HCT116 (cell line): ENCODE results near the gene RGL4. TPM values are rescaled to one million over a fixed set of nuclear protein-coding genes. Genes with fewer than 3 reads are reported as not detected.

ENCODE experiments used
- ATAC-seq: fragments of 200-7000 bp; cut with Tn5 transposase; 2 replicates; pipeline ENCODE4 v1.9.1; 2020; ENCODE audit warnings: mild to moderate bottlenecking, moderate library complexity
- BruUV-seq: library from RNA; stranded (reverse); fragments of 400-500 nt; replicated peaks from 2 replicates; lab custom pipeline; 2021; lab: Mats Ljungman, UMichigan
- CTCF ChIA-PET: fragments of 300-600 bp; sonication (Branson Sonifier 250); formaldehyde crosslinking; loops from one replicate; lab custom pipeline; 2021; ENCODE audit warnings: antibody characterized with exemption; lab: Charles Lee
- POLR2A ChIA-PET: fragments of 300-600, 350-600 bp; sonication (Branson Sonifier 250); formaldehyde crosslinking; loops from one replicate; lab custom pipeline; 2021; ENCODE audit warnings: antibody characterized with exemption; lab: Charles Lee
- RAD21 ChIA-PET, 2 experiments: fragments of 300-600 bp; sonication (Branson Sonifier 250); formaldehyde crosslinking; loops; one replicate each; lab custom pipeline; 2023; ENCODE audit warnings: low total read pairs in 2 of 2; ENCODE audit not compliant: uncharacterized antibody in 2 of 2, unreplicated experiment in 2 of 2, low non-redundant PET in 1 of 2; lab: Charles Lee
- DNase-seq: peaks from one replicate; pipeline ENCODE4 v3.0.0-alpha.2; 2010; ENCODE audit warnings: low read depth, low spot score
- H2AFZ ChIP-seq: fragments of 200-600 bp; shearing (Covaris generic), sonication (generic); 2 replicates; pipeline ENCODE4 v1.6.1; 2017; ENCODE audit warnings: low read depth, mixed run types, mixed read lengths, antibody characterized with exemption, low read length; ENCODE audit not compliant: poor library complexity, severe bottlenecking
- H3K27ac ChIP-seq: 2 replicates; pipeline ENCODE4 v1.5.1; 2012; ENCODE audit warnings: low read depth, low read length
- H3K27me3 ChIP-seq: fragments of 200-600 bp; sonication (generic); 2 replicates; pipeline ENCODE4 v1.6.1; 2016; ENCODE audit warnings: mixed run types, low read length, mixed read lengths; ENCODE audit not compliant: insufficient read depth
- H3K36me3 ChIP-seq, 2 experiments: fragments of 200-500 bp in 1 of 2; fragments of 200-600 bp in 1 of 2; sonication (Bioruptor generic) in 1 of 2; sonication (generic) in 1 of 2; 2 replicates each; pipeline versions ENCODE4 v1.5.1 to v1.6.1; 2014 to 2016; ENCODE audit warnings: low read length in 2 of 2, inconsistent platforms in 1 of 2, mixed read lengths in 1 of 2, mixed run types in 1 of 2; ENCODE audit not compliant: insufficient read depth in 2 of 2, control insufficient read depth in 1 of 2
- H3K4me1 ChIP-seq, 2 experiments: fragments of 200-600 bp in 1 of 2; sonication (generic) in 1 of 2; 2 replicates each; pipeline versions ENCODE4 v1.5.1 to v1.6.1; 2012 to 2017; ENCODE audit warnings: low read length in 2 of 2, inconsistent platforms in 1 of 2, mild to moderate bottlenecking in 1 of 2, mixed read lengths in 1 of 2, mixed run types in 1 of 2, moderate library complexity in 1 of 2; ENCODE audit not compliant: insufficient read depth in 2 of 2, control insufficient read depth in 1 of 2
- H3K4me2 ChIP-seq: fragments of 200-600 bp; sonication (generic); 2 replicates; pipeline ENCODE4 v1.6.1; 2017; ENCODE audit warnings: mixed run types, low read length, mixed read lengths
- H3K4me3 ChIP-seq, 2 experiments: fragments of 200-600 bp in 1 of 2; sonication (generic) in 1 of 2; replicated peaks in 1 of 2; 2 replicates each; pipeline ENCODE4 v1.5.1; 2011 to 2016; ENCODE audit warnings: low read length in 2 of 2, control low read depth in 1 of 2, low read depth in 1 of 2, mild to moderate bottlenecking in 1 of 2, mixed read lengths in 1 of 2, mixed run types in 1 of 2
- H3K79me2 ChIP-seq: fragments of 200-600 bp; sonication (generic); 2 replicates; pipeline ENCODE4 v1.6.1; 2017; ENCODE audit warnings: mild to moderate bottlenecking, mixed run types, low read length, moderate library complexity, mixed read lengths; ENCODE audit not compliant: insufficient read depth
- H3K9ac ChIP-seq: fragments of 200-600 bp; sonication (generic); 2 replicates; pipeline ENCODE4 v1.6.1; 2016; ENCODE audit warnings: low read length, mixed read lengths
- H3K9me2 ChIP-seq: fragments of 200-600 bp; sonication (generic), shearing (Covaris generic); 2 replicates; pipeline ENCODE4 v1.6.1; 2017; ENCODE audit warnings: mixed run types, mild to moderate bottlenecking, moderate library complexity; ENCODE audit not compliant: insufficient read depth
- H3K9me3 ChIP-seq, 2 experiments: fragments of 200-500 bp in 1 of 2; fragments of 200-600 bp in 1 of 2; sonication (Bioruptor generic) in 1 of 2; sonication (generic) in 1 of 2; 2 replicates each; pipeline ENCODE4 v1.6.1; 2014 to 2017; ENCODE audit warnings: low read length in 2 of 2, mixed read lengths in 2 of 2, inconsistent platforms in 1 of 2, low read depth in 1 of 2, mild to moderate bottlenecking in 1 of 2, mixed run types in 1 of 2, moderate library complexity in 1 of 2; ENCODE audit not compliant: control insufficient read depth in 1 of 2, insufficient read depth in 1 of 2
- H4K20me1 ChIP-seq: fragments of 200-600 bp; sonication (generic), shearing (Covaris generic); 2 replicates; pipeline ENCODE4 v1.6.1; 2017; ENCODE audit warnings: mixed run types, mild to moderate bottlenecking, moderate library complexity; ENCODE audit not compliant: insufficient read depth
- ATF3 ChIP-seq: IDR thresholded peaks from 2 replicates; pipeline ENCODE4 v1.6.1; 2012
- CBX3 ChIP-seq: IDR thresholded peaks from 2 replicates; pipeline ENCODE4 v1.6.1; 2012; ENCODE audit warnings: low read depth
- CEBPB ChIP-seq: IDR thresholded peaks from 2 replicates; pipeline ENCODE4 v1.6.1; 2012; ENCODE audit warnings: low read depth
- EGR1 ChIP-seq: IDR thresholded peaks from 2 replicates; pipeline ENCODE4 v1.6.1; 2012; ENCODE audit warnings: low read depth
- EZH2 ChIP-seq: fragments of 200-600 bp; sonication (generic); IDR thresholded peaks from 2 replicates; pipeline ENCODE4 v1.6.1; 2017; ENCODE audit warnings: antibody characterized with exemption, mixed run types
- JUND ChIP-seq: IDR thresholded peaks from 2 replicates; pipeline ENCODE4 v1.6.1; 2012
- POLR2A ChIP-seq: IDR thresholded peaks from 2 replicates; pipeline ENCODE4 v1.7.0; 2011; ENCODE audit warnings: borderline replicate concordance; ENCODE audit not compliant: insufficient read depth, insufficient read length; ENCODE audit errors: extremely low read depth
- RAD21 ChIP-seq: IDR thresholded peaks from 2 replicates; pipeline ENCODE4 v1.6.1; 2012; ENCODE audit warnings: low read depth, mild to moderate bottlenecking
- SIN3A ChIP-seq: IDR thresholded peaks from 2 replicates; pipeline ENCODE4 v1.6.1; 2012; ENCODE audit warnings: low read depth
- SRF ChIP-seq: IDR thresholded peaks from 2 replicates; pipeline ENCODE4 v1.6.1; 2012; ENCODE audit warnings: low read depth
- TCF7L2 ChIP-seq: IDR thresholded peaks from 2 replicates; pipeline ENCODE4 v1.7.0; 2011; ENCODE audit warnings: borderline replicate concordance, inconsistent platforms; ENCODE audit not compliant: insufficient read depth, insufficient read length; ENCODE audit errors: extremely low read depth
- YY1 ChIP-seq: IDR thresholded peaks from 2 replicates; pipeline ENCODE4 v1.6.1; 2011; ENCODE audit warnings: low read length, low read depth, moderate library complexity, mild to moderate bottlenecking; ENCODE audit not compliant: insufficient replicate concordance; ENCODE audit errors: extremely low read depth
- ZBTB33 ChIP-seq: IDR thresholded peaks from 2 replicates; pipeline ENCODE4 v1.6.1; 2011; ENCODE audit warnings: mild to moderate bottlenecking, low read length, moderate library complexity; ENCODE audit not compliant: insufficient replicate concordance; ENCODE audit errors: extremely low read depth
- intact Hi-C: fragments of 100-400 bp; cut with micrococcal nuclease; formaldehyde crosslinking; loops from 2 replicates; pipeline ENCODE4 v1.10.0; 2022
- total RNA-seq: library from RNA; stranded (reverse); gene quantifications from one replicate; pipeline ENCODE4 v1.2.1, GENCODE V29; 2021; ENCODE audit not compliant: unreplicated experiment
- TF ChIP-seq, protein P1 (sequence below), 3 experiments: fragments of 200-600 bp in 1 of 3; sonication (generic) in 1 of 3; IDR thresholded peaks in 2 of 3; conservative IDR thresholded peaks in 1 of 3; 2 replicates each; pipeline ENCODE4 v1.5.1; 2012 to 2017; ENCODE audit warnings: low read depth in 2 of 3, low read length in 2 of 3, antibody characterized with exemption in 1 of 3, borderline replicate concordance in 1 of 3, control low read depth in 1 of 3, mild to moderate bottlenecking in 1 of 3, mixed read lengths in 1 of 3, mixed run types in 1 of 3, moderate library complexity in 1 of 3; ENCODE audit not compliant: insufficient read depth in 1 of 3

Gene RGL4
- total RNA-seq, 1 experiment from 2014 or later: not detected

GRCh38 chr22:23691748-23692423, 1.1 kb downstream of the RGL4 start:
- H4K20me1 ChIP-seq: no peaks in the 10 kb centered on the region
- no TSS peak for BruUV-seq
- intact Hi-C loops: no loop called here
- no peak for TF ChIP-seq ATF3
- TF ChIP-seq CBX3: no peak
- TF ChIP-seq ZBTB33: no peak
- no peak for TF ChIP-seq SIN3A
- no peak for TF ChIP-seq POLR2A
- TF ChIP-seq, protein P1, sequence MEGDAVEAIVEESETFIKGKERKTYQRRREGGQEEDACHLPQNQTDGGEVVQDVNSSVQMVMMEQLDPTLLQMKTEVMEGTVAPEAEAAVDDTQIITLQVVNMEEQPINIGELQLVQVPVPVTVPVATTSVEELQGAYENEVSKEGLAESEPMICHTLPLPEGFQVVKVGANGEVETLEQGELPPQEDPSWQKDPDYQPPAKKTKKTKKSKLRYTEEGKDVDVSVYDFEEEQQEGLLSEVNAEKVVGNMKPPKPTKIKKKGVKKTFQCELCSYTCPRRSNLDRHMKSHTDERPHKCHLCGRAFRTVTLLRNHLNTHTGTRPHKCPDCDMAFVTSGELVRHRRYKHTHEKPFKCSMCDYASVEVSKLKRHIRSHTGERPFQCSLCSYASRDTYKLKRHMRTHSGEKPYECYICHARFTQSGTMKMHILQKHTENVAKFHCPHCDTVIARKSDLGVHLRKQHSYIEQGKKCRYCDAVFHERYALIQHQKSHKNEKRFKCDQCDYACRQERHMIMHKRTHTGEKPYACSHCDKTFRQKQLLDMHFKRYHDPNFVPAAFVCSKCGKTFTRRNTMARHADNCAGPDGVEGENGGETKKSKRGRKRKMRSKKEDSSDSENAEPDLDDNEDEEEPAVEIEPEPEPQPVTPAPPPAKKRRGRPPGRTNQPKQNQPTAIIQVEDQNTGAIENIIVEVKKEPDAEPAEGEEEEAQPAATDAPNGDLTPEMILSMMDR (IDR thresholded peaks at IDR 0.05 in 2 of 3, conservative IDR thresholded peaks at IDR 0.05 in 1 of 3; ENCODE audit: borderline replicate concordance in 1 of 3, insufficient read depth in 1 of 3, low read depth in 2 of 3, low read length in 2 of 3): no peak
- no peak for TF ChIP-seq RAD21
- TF ChIP-seq JUND: no peak
- TF ChIP-seq YY1: no peak
- no peak for TF ChIP-seq EZH2
- no peak for TF ChIP-seq TCF7L2
- TF ChIP-seq SRF: no peak
- no peak for TF ChIP-seq EGR1
- no peak for TF ChIP-seq CEBPB
- TF ChIP-seq, all 23 proteins: peak for 0
- H2AFZ ChIP-seq: no peak overlapping the region
- no peak overlapping the region for H3K4me2 ChIP-seq
- DNase-seq (no peak), ATAC-seq (no peak)
- no peaks in the 10 kb centered on the region for H3K4me1 ChIP-seq
- H3K9me3 ChIP-seq: no peaks in the 10 kb centered on the region
- ChIA-PET CTCF (no interaction called here), POLR2A (no interaction called here), RAD21 (no interaction called here)
- H3K79me2 ChIP-seq: no peaks in the 10 kb centered on the region
- no peak overlapping the region for H3K27ac ChIP-seq
- no peaks in the 10 kb centered on the region for H3K9me2 ChIP-seq
- H3K9ac ChIP-seq: no peak overlapping the region
- H3K27me3 ChIP-seq: no peaks in the 10 kb centered on the region
- H3K4me3 ChIP-seq: no peak overlapping the region
- peaks cover 5 to 11% of the 10 kb centered on the region in 2 experiments; a peak in 3 of 4 replicates for H3K36me3 ChIP-seq
